CD8-positive, alpha-beta memory T cell (primary cell): ENCODE measurements around the gene TTYH3. TPM values are rescaled to one million over a fixed set of nuclear protein-coding genes. Genes with fewer than 3 reads are reported as not detected.
"Not testable (repeated sequence)": the region's sequence is repeated elsewhere in the genome, so short reads cannot be mapped to it uniquely, and the experiment has no call there.

Source experiments
- CTCF ChIA-PET: fragments of 350-600 bp; sonication (Branson Sonifier 250); formaldehyde crosslinking; loops from one replicate; lab custom pipeline; 2021; ENCODE audit warnings: antibody characterized with exemption; lab: Charles Lee
- POLR2A ChIA-PET: fragments of 350-600 bp; sonication (Branson Sonifier 250); formaldehyde crosslinking; loops from one replicate; lab custom pipeline; 2021; ENCODE audit warnings: antibody characterized with exemption; lab: Charles Lee
- DNase-seq, 5 donors: peaks; one replicate each; pipeline versions ENCODE4 v3.0.0 to v3.0.0-alpha.2; 2020 to 2022; ENCODE audit warnings: mixed read lengths in 1 of 5
- H3K27ac ChIP-seq: one replicate; pipeline ENCODE4 v1.7.0; 2013; ENCODE audit warnings: low read depth, mild to moderate bottlenecking, low read length, moderate library complexity
- H3K27me3 ChIP-seq: 2 replicates; pipeline ENCODE4 v1.7.0; 2013; ENCODE audit warnings: low read length, mild to moderate bottlenecking; ENCODE audit not compliant: insufficient read depth, poor library complexity, severe bottlenecking
- H3K36me3 ChIP-seq: 2 replicates; pipeline ENCODE4 v1.7.0; 2013; ENCODE audit warnings: mild to moderate bottlenecking, low read length, moderate library complexity; ENCODE audit not compliant: insufficient read depth
- H3K4me1 ChIP-seq: 2 replicates; pipeline ENCODE4 v1.7.0; 2013; ENCODE audit warnings: mild to moderate bottlenecking, low read length, moderate library complexity; ENCODE audit not compliant: insufficient read depth
- H3K4me3 ChIP-seq: 2 replicates; pipeline ENCODE4 v1.7.0; 2013; ENCODE audit warnings: mild to moderate bottlenecking, low read length
- H3K9me3 ChIP-seq: 2 replicates; pipeline ENCODE4 v1.7.0; 2013; ENCODE audit warnings: mild to moderate bottlenecking, low read length
- H3K27ac Mint-ChIP-seq, 8 donors: one replicate each; pipeline ENCODE4 v1.8.0; 2020 to 2021; ENCODE audit warnings: mixed read lengths in 8 of 8, mild to moderate bottlenecking in 6 of 8, inconsistent platforms in 3 of 8, moderate library complexity in 3 of 8
- H3K27me3 Mint-ChIP-seq, 2 donors: one replicate each; pipeline ENCODE4 v1.8.0; 2020 to 2021; ENCODE audit warnings: mixed read lengths in 2 of 2, mild to moderate bottlenecking in 1 of 2, moderate library complexity in 1 of 2
- H3K36me3 Mint-ChIP-seq, 3 donors: one replicate each; pipeline ENCODE4 v1.8.0; 2020 to 2021; ENCODE audit warnings: mixed read lengths in 3 of 3, inconsistent platforms in 1 of 3, mild to moderate bottlenecking in 1 of 3
- H3K4me1 Mint-ChIP-seq, 3 donors: one replicate each; pipeline ENCODE4 v1.8.0; 2020 to 2021; ENCODE audit warnings: mixed read lengths in 3 of 3, inconsistent platforms in 1 of 3, mild to moderate bottlenecking in 1 of 3
- H3K4me3 Mint-ChIP-seq, 7 donors: one replicate each; pipeline ENCODE4 v1.8.0; 2020 to 2021; ENCODE audit warnings: mixed read lengths in 7 of 7, mild to moderate bottlenecking in 6 of 7, moderate library complexity in 4 of 7, inconsistent platforms in 2 of 7
- H3K9me3 Mint-ChIP-seq, 5 donors: one replicate each; pipeline ENCODE4 v1.8.0; 2020 to 2022; ENCODE audit warnings: mixed read lengths in 5 of 5, mild to moderate bottlenecking in 3 of 5, moderate library complexity in 2 of 5, inconsistent platforms in 1 of 5
- polyA plus RNA-seq: library from polyadenylated mRNA; unstranded; fragments of 300-500 nt; fragmentation: Illumina TruSeq; gene quantifications from one replicate; pipeline ENCODE4 v1.2.3, GENCODE V29; 2021
- total RNA-seq, 2 experiments: library from RNA; stranded (reverse); gene quantifications; one replicate each; pipeline ENCODE4 v1.2.3, GENCODE V29; 2021

Gene TTYH3
- total and polyA plus RNA-seq, 3 experiments from 2014 or later = 2.1 to 22.2 (median 20.2) TPM

GRCh38 chr7:2589341-2589740 is 42.4 kb upstream of the TTYH3 start:
- ChIA-PET CTCF (interaction anchor here (2.1 kb wide), 1 partner anchor 120 kb away, joined by 4 read pairs; no protein-coding TSS in a partner anchor), POLR2A (no interaction called here)
- no peak overlapping the region for H3K27ac Mint-ChIP-seq

GRCh38 chr7:2589941-2590340 is 41.8 kb upstream of the TTYH3 start:
- H3K27ac ChIP-seq, H3K27me3 Mint-ChIP-seq, CTCF ChIA-PET, H3K9me3 ChIP-seq, POLR2A ChIA-PET, H3K4me1 ChIP-seq, H3K27me3 ChIP-seq, H3K9me3 Mint-ChIP-seq, H3K4me1 Mint-ChIP-seq, H3K36me3 ChIP-seq, DNase-seq, H3K4me3 Mint-ChIP-seq, H3K4me3 ChIP-seq: not testable (repeated sequence)
- Mint-ChIP-seq H3K27ac (peak overlapping the region in 2 of 8 donors; percentile 17 to 50), H3K36me3 (peaks cover 0 to 33% (median 6%) of the 10 kb centered on the region in 3 donors)

More at GRCh38 chr7:2589341-2589740, 42.4 kb upstream of the TTYH3 start:
- no peaks in the 10 kb centered on the region for H3K9me3 ChIP-seq
- no peak for DNase-seq
- Mint-ChIP-seq H3K27me3 (no peaks in the 10 kb centered on the region), H3K4me3 (no peak overlapping the region), H3K36me3 (peaks cover 0 to 32% (median 9%) of the 10 kb centered on the region in 3 donors), H3K4me1 (no peaks in the 10 kb centered on the region), H3K9me3 (no peaks in the 10 kb centered on the region)
- H3K36me3 ChIP-seq = no peaks in the 10 kb centered on the region
- H3K27ac ChIP-seq = no peak overlapping the region
- no peak overlapping the region for H3K4me3 ChIP-seq
- no peaks in the 10 kb centered on the region for H3K27me3 ChIP-seq
- H3K4me1 ChIP-seq = no peaks in the 10 kb centered on the region

DNA sequence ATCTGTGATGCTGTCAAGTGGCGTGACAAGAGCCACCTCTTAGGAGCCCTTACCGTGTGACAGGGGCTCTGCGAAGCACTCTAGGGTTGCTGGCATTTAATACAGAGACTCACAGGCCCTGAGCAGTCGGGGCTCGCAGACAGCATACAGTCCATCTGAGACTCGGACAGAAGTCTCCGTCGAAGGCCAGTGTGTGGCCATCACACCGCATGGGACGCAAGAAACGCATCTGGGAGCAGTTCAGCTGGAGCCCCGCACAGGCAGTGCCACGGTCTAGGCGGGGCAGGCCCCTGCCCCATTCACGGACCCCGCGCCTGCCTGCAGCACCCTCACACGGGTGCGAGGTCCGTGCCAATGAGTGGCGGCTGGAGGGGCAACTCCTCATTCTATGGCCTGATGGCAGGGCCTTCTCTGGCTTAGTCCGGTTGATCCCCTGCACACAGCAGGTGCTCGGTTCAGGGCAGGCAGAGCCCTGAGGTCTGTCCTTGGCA is 39.4 kb upstream of the TTYH3 start:
- no peak overlapping the region for H3K27ac ChIP-seq
- Mint-ChIP-seq H3K4me3 (no peak overlapping the region), H3K27me3 (no peaks in the 10 kb centered on the region), H3K27ac (peak overlapping the region in 1 of 8 donors; percentile 68), H3K36me3 (peaks cover 0 to 42% (median 6%) of the 10 kb centered on the region in 3 donors), H3K4me1 (no peaks in the 10 kb centered on the region), H3K9me3 (no peaks in the 10 kb centered on the region)
- ChIA-PET POLR2A (no interaction called here), CTCF (no interaction called here)
- H3K4me1 ChIP-seq = no peaks in the 10 kb centered on the region
- no peaks in the 10 kb centered on the region for H3K9me3 ChIP-seq
- no peaks in the 10 kb centered on the region for H3K36me3 ChIP-seq
- H3K27me3 ChIP-seq = no peaks in the 10 kb centered on the region
- no peak overlapping the region for H3K4me3 ChIP-seq
- no peak for DNase-seq

DNA sequence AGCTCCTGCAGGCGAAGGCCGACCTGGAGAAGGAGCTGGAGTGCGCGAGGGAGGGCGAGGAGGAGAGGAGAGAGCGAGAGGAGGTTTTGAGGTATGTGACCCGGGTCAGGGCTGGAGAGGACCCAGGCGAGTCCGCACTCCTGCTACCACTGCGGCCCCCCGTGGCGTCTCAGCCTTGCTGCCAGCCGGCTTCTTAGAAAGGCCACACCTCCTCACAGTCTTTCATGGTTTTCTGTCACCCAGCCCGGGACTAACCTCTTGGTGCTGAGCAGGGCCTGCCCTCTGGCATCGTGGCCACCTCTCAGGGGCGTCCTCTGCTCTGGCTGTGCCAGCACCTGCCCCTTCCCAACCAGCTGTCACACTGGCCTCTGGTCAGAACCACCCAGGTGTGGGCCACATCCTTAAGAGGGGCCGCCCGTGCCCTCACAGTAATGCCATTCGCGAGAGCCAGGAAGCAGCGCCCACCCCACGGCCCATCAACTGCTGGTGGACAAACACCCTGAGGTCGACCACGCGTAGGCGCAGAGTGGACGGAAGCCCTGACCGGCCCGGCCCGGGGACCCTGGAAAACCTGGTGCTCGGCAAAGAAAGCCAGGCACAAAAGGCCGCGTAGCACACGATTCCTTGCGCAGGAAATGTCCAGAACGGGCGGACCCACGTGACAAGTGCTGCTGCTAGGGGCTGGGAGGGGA is 38.6 kb upstream of the TTYH3 start:
- H3K36me3 ChIP-seq = no peaks in the 10 kb centered on the region
- no peaks in the 10 kb centered on the region for H3K4me1 ChIP-seq
- H3K27me3 ChIP-seq = no peaks in the 10 kb centered on the region
- DNase-seq = no peak
- ChIA-PET POLR2A (no interaction called here), CTCF (no interaction called here)
- H3K27ac Mint-ChIP-seq = peak overlapping the region in 1 of 8 donors; percentile 17
- H3K36me3 Mint-ChIP-seq = peaks cover 0 to 46% (median 6%) of the 10 kb centered on the region in 3 donors
- H3K4me3 ChIP-seq = no peak overlapping the region
- no peak overlapping the region for H3K4me3 Mint-ChIP-seq
- no peak overlapping the region for H3K27ac ChIP-seq
- no peaks in the 10 kb centered on the region for H3K27me3 Mint-ChIP-seq
- H3K9me3 ChIP-seq = no peaks in the 10 kb centered on the region
- H3K9me3 Mint-ChIP-seq = no peaks in the 10 kb centered on the region
- H3K4me1 Mint-ChIP-seq = no peaks in the 10 kb centered on the region

GRCh38 chr7:2594599-2594998 is 37.2 kb upstream of the TTYH3 start:
- CTCF ChIA-PET = no interaction called here
- no peak for DNase-seq
- no peak overlapping the region for H3K4me3 Mint-ChIP-seq

DNA sequence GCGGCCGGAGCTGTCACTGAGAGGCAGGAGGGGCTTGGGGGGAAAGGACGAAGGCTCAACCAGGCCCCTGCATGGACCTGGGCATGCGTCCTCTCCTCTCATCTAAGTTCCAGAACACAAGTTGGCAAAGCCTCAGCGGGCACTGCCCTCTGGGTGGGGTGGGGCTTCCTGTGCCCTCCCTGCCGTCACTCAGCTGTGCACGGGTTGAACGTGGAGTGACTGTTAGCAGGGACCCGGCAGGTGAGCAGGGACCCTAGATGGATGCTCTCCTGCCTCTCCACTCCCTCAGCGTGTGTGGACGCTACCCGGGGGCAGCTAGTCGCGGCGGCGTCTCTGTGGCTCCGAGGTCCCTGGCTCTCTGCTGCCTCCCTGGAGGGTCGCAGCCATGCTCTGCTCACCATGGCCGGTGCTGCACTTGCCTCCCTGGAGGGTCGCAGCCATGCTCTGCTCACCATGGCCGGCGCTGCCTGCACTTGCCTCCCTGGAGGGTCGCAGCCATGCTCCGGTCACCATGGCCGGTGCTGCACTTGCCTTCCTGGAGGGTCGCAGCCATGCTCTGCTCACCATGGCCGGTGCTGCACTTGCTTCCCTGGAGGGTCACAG is 36.4 kb upstream of the TTYH3 start:
- Histone ChIP-seq H3K4me1 (no peaks in the 10 kb centered on the region), H3K4me3 (no peak overlapping the region), H3K27me3 (no peaks in the 10 kb centered on the region), H3K9me3 (no peaks in the 10 kb centered on the region), H3K36me3 (no peaks in the 10 kb centered on the region), H3K27ac (no peak overlapping the region)
- no peaks in the 10 kb centered on the region for H3K4me1 Mint-ChIP-seq
- H3K9me3 Mint-ChIP-seq = no peaks in the 10 kb centered on the region
- no peak overlapping the region for H3K4me3 Mint-ChIP-seq
- POLR2A ChIA-PET = no interaction called here
- H3K27ac Mint-ChIP-seq = no peak overlapping the region
- no peaks in the 10 kb centered on the region for H3K27me3 Mint-ChIP-seq
- H3K36me3 Mint-ChIP-seq = peaks cover 0 to 50% (median 3%) of the 10 kb centered on the region in 3 donors
- no peak for DNase-seq
- CTCF ChIA-PET = interaction anchor here (0.7 kb wide), 1 partner anchor 42 kb away, joined by 3 read pairs; no protein-coding TSS in a partner anchor

More at GRCh38 chr7:2594599-2594998, 37.2 kb upstream of the TTYH3 start:
- Histone ChIP-seq H3K27ac (no peak overlapping the region), H3K27me3 (no peaks in the 10 kb centered on the region), H3K4me1 (no peaks in the 10 kb centered on the region), H3K4me3 (no peak overlapping the region), H3K36me3 (no peaks in the 10 kb centered on the region), H3K9me3 (no peaks in the 10 kb centered on the region)
- peaks cover 0 to 50% (median 6%) of the 10 kb centered on the region in 3 donors for H3K36me3 Mint-ChIP-seq
- POLR2A ChIA-PET = no interaction called here
- H3K27ac Mint-ChIP-seq = no peak overlapping the region
- no peaks in the 10 kb centered on the region for H3K4me1 Mint-ChIP-seq
- H3K9me3 Mint-ChIP-seq = no peaks in the 10 kb centered on the region
- H3K27me3 Mint-ChIP-seq = no peaks in the 10 kb centered on the region

GRCh38 chr7:2596464-2597272 is 35.1 kb upstream of the TTYH3 start:
- Mint-ChIP-seq H3K27ac (peak overlapping the region in 1 of 8 donors; percentile 27), H3K4me3 (no peak overlapping the region), H3K27me3 (no peaks in the 10 kb centered on the region), H3K4me1 (no peaks in the 10 kb centered on the region), H3K36me3 (peaks cover 0 to 50% (median 2%) of the 10 kb centered on the region in 3 donors), H3K9me3 (no peaks in the 10 kb centered on the region)
- Histone ChIP-seq H3K4me1 (no peaks in the 10 kb centered on the region), H3K4me3 (no peak overlapping the region), H3K27me3 (no peaks in the 10 kb centered on the region), H3K9me3 (no peaks in the 10 kb centered on the region), H3K36me3 (no peaks in the 10 kb centered on the region), H3K27ac (no peak overlapping the region)
- no peak for DNase-seq
- POLR2A ChIA-PET = no interaction called here
- CTCF ChIA-PET = interaction anchor here (0.5 to 1.1 kb wide), 3 partner anchors 43 to 122 kb away, joined by 3 read pairs; no protein-coding TSS in a partner anchor
